T-helper 17 cell (primary cell): ENCODE data around the gene TIGAR. TPM values are rescaled to one million over a fixed set of nuclear protein-coding genes. Genes with fewer than 3 reads are reported as not detected.

ENCODE experiments used
- ATAC-seq: fragments of 150-1000 bp; cut with Tn5 transposase; 2 replicates; pipeline ENCODE4 v1.10.0; 2021; ENCODE audit warnings: mild to moderate bottlenecking, moderate library complexity
- DNase-seq, 3 donors: peaks; one replicate each; pipeline versions ENCODE4 v3.0.0 to v3.0.0-alpha.2; 2020 to 2021
- H3K9me3 ChIP-seq: one replicate; pipeline ENCODE4 v1.7.0; 2013; ENCODE audit warnings: low read length, mild to moderate bottlenecking; ENCODE audit not compliant: control insufficient read depth, poor library complexity, severe bottlenecking
- H3K27ac Mint-ChIP-seq: one replicate; pipeline ENCODE4 v1.8.0; 2022; ENCODE audit warnings: mild to moderate bottlenecking, moderate library complexity, mixed read lengths
- H3K27me3 Mint-ChIP-seq: one replicate; pipeline ENCODE4 v1.8.0; 2022; ENCODE audit warnings: mixed read lengths
- H3K36me3 Mint-ChIP-seq: one replicate; pipeline ENCODE4 v1.8.0; 2022; ENCODE audit warnings: low read depth, mixed read lengths
- H3K4me1 Mint-ChIP-seq: one replicate; pipeline ENCODE4 v1.8.0; 2022; ENCODE audit warnings: mild to moderate bottlenecking, mixed read lengths
- H3K4me3 Mint-ChIP-seq: one replicate; pipeline ENCODE4 v1.8.0; 2022; ENCODE audit warnings: mild to moderate bottlenecking, moderate library complexity, mixed read lengths
- total RNA-seq, 4 donors: library from RNA in 2 of 4; stranded (reverse) in 2 of 4; gene quantifications; one replicate each; pipeline ENCODE4 v1.2.3 and lab custom pipeline; 2022 to 2026

Gene TIGAR
- total RNA-seq, 2 donors from 2014 or later, result 7.8 to 10.7 TPM

- H3K4me3 Mint-ChIP-seq, result peak overlapping the region; percentile 28
- no peaks in the 10 kb centered on the region for H3K4me1 Mint-ChIP-seq
- H3K9me3 ChIP-seq, result no peaks in the 10 kb centered on the region
- ATAC-seq (no peak), DNase-seq (no peak)
- peaks cover 13% of the 10 kb centered on the region for H3K27me3 Mint-ChIP-seq
- no peaks in the 10 kb centered on the region for H3K36me3 Mint-ChIP-seq
- H3K27ac Mint-ChIP-seq, result no peak overlapping the region
These were observed 65.8 kb downstream of the TIGAR start for GRCh38 chr12:4386801-4387200.

DNA sequence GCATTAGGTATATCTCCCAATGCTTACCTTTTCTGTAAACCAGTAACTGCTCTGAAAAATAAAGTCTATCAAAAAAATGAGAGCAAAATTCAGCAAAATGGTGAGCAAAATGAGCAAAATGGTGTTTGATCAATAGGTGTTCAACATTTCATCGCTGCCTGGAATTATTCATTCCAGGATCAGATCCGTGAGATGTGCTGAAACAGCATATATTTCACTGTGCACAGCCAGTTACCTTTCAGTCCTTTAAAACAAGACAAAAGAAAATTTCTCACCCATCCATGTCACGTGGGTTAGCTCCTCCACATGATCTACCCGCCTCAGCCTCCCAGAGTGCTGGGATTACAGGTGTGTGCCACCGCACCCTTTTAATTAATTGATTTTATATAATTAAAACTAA lies 66.6 kb downstream of the TIGAR start:
- ATAC-seq (no peak), DNase-seq (no peak)
- Mint-ChIP-seq H3K4me1 (peaks cover 3% of the 10 kb centered on the region), H3K27ac (no peak overlapping the region), H3K27me3 (peaks cover 17% of the 10 kb centered on the region), H3K4me3 (no peak overlapping the region), H3K36me3 (no peaks in the 10 kb centered on the region)
- H3K9me3 ChIP-seq, result no peaks in the 10 kb centered on the region

DNA sequence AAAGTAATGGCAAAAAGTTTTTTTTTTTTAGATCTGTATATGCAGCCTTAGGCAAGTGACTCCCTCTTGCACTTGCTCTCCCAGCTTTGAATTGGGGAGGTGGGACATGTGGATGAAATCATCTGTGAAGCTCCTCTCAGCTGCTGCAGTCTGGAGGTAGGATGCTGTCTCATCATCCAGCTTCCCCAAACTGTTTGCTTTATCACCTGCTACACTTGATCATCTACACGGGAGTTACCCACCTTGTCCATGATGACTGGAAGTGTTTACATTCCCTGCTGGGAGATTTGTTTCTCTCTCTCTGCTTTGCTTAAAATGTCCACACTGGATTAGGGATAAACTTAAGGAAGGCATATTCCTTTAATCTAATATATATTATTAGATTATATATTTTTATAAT lies 67.0 kb downstream of the TIGAR start:
- Mint-ChIP-seq H3K27ac (no peak overlapping the region), H3K4me3 (no peak overlapping the region), H3K4me1 (peaks cover 3% of the 10 kb centered on the region), H3K36me3 (no peaks in the 10 kb centered on the region), H3K27me3 (peaks cover 21% of the 10 kb centered on the region)
- no peaks in the 10 kb centered on the region for H3K9me3 ChIP-seq
- DNase-seq (no peak), ATAC-seq (no peak)

DNA sequence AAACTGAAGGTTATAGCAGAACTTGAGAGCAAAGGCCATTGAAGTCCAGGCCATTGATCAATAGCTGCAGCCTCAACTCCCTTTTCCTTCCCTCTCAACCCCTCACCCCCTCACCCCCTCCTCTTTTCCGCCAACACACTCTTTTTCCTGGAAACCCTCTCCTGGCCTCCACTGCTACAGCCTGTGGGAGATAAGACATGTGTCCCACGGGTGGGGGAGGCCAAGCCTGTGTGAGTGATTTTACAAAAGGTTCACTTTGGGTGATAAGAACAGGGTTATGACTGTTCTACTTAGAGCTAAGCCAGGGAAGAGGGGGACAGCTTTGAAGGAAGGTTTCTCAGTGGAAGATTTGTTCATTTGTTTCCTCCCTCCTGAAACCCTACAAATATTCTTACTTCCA lies 67.6 kb downstream of the TIGAR start:
- H3K9me3 ChIP-seq, result no peaks in the 10 kb centered on the region
- Mint-ChIP-seq H3K36me3 (no peaks in the 10 kb centered on the region), H3K27ac (no peak overlapping the region), H3K27me3 (peaks cover 26% of the 10 kb centered on the region), H3K4me3 (no peak overlapping the region), H3K4me1 (peaks cover 3% of the 10 kb centered on the region)
- ATAC-seq (no peak), DNase-seq (no peak)

DNA sequence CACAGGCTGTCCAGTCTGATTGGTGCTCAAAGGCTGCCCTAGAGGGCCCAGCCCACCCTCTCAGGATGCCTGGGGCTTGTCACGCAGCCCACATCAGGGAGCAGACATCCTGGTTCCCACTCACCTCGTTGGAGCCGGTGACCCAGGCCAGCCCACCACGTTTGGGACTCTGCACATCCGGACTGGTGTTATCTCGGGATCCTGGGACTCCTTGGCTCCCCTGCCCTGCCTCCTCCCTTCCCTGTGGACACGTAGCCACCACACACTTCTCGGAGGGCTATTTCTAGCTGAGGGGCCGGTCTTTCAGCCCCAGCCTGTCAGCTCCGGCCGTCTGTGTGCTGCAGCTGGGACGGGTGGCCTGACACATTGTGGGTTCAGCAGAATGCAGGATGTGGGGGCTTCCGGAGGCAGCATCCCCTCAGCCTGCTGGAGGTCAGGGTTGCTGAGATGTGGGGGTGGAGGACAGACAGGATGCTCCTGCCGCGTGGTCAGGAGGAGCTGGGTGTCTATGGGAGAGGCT lies 71.3 kb downstream of the TIGAR start:
- DNase-seq (no peak), ATAC-seq (no peak)
- H3K36me3 Mint-ChIP-seq, result no peaks in the 10 kb centered on the region
- no peak overlapping the region for H3K4me3 Mint-ChIP-seq
- peaks cover 5% of the 10 kb centered on the region for H3K4me1 Mint-ChIP-seq
- no peak overlapping the region for H3K27ac Mint-ChIP-seq
- peaks cover 41% of the 10 kb centered on the region for H3K27me3 Mint-ChIP-seq
- no peaks in the 10 kb centered on the region for H3K9me3 ChIP-seq

DNA sequence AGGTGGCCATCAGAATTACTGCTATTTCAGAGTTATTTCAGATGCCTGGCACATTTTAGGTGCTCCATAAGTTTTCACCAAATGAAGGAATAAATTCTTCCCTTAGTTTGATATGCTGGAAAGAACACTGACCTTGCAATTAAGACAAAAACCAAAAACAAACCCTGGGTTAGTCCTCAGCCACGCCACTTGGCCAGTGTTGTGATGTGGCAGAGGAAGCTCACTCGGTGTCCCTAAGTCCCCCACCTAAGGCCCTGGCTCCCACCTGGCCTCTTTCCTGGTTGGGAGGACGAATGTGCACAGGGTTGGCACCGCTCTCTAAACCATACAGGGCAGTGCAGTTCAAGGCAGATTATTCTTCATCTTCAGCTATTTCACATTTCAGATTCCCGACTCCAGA lies 72.2 kb downstream of the TIGAR start:
- H3K9me3 ChIP-seq, result no peaks in the 10 kb centered on the region
- Mint-ChIP-seq H3K4me3 (no peak overlapping the region), H3K4me1 (peaks cover 5% of the 10 kb centered on the region), H3K27ac (no peak overlapping the region), H3K36me3 (no peaks in the 10 kb centered on the region), H3K27me3 (peaks cover 43% of the 10 kb centered on the region)
- no peak for DNase-seq
- ATAC-seq, result no peak

DNA sequence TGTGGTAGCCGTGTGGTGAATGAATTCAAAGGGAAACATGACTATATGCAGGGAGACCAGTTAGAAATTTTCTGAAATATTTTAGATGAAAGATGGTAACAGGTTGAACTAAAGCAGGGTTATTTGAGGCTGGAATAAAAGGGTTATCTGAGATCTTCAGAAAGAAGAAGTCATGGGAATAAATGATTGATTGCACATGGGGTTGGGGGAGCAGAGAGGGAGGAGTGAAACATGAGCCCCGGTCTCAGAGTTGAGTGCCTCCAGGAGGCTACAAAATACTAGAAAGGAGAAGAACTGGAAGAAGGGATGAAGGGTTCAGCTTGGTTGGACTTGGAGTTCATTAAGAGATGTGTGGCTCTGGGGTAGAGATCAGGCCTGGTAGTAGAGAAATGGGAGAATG lies 74.8 kb downstream of the TIGAR start:
- ATAC-seq, result no peak
- Mint-ChIP-seq H3K4me3 (no peak overlapping the region), H3K27ac (no peak overlapping the region), H3K36me3 (peaks cover under 1% of the 10 kb centered on the region), H3K27me3 (peaks cover 49% of the 10 kb centered on the region), H3K4me1 (peaks cover 5% of the 10 kb centered on the region)
- DNase-seq, result no peak
- no peaks in the 10 kb centered on the region for H3K9me3 ChIP-seq

DNA sequence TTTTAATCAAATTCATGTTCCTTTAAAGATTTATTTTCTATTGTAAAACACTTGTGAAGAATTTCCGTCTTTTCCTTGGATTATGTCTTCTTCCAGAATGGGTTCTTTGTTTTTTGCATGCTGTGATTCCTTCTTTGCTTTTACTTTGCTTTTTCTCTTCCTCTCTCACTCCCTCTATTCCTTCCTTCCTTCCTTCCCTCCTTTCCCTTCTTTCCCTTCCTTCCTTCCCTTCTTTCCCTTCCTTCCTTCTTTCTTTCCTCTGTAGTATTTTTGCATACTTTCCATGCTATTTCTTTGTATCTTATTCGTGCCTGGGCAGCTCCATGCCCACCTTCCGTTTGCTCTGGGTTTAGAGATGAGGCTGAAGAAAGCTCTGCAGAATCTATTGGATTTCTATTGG lies 80.1 kb downstream of the TIGAR start:
- Mint-ChIP-seq H3K27me3 (peaks cover 33% of the 10 kb centered on the region), H3K27ac (no peak overlapping the region), H3K4me3 (no peak overlapping the region), H3K36me3 (peaks cover 6% of the 10 kb centered on the region), H3K4me1 (peaks cover under 1% of the 10 kb centered on the region)
- DNase-seq (no peak), ATAC-seq (no peak)
- H3K9me3 ChIP-seq, result no peaks in the 10 kb centered on the region

- H3K27me3 Mint-ChIP-seq, result peaks cover 31% of the 10 kb centered on the region
- H3K4me3 Mint-ChIP-seq, result no peak overlapping the region
- H3K4me1 Mint-ChIP-seq, result no peaks in the 10 kb centered on the region
- ATAC-seq (no peak), DNase-seq (no peak)
- no peak overlapping the region for H3K27ac Mint-ChIP-seq
- no peaks in the 10 kb centered on the region for H3K9me3 ChIP-seq
- H3K36me3 Mint-ChIP-seq, result peaks cover 6% of the 10 kb centered on the region
These were observed 82.0 kb downstream of the TIGAR start for GRCh38 chr12:4402996-4403395.

Other genes with a start within 250 kb of the TIGAR start
- gene CCND2, start 47.5 kb upstream of the TIGAR start, total RNA-seq, result 100 to 1,000 TPM; 197 to 225 TPM
- gene FGF23, start 58.5 kb downstream of the TIGAR start, total RNA-seq, result not detected
- not detected for gene FGF6, start 124.6 kb downstream of the TIGAR start, total RNA-seq
- under 1 TPM; 0.34 to 0.72 TPM for gene RAD51AP1, start 217.7 kb downstream of the TIGAR start, total RNA-seq
- gene DYRK4, start 241.0 kb downstream of the TIGAR start, total RNA-seq, result 10 to 100 TPM; 10.4 to 11.1 TPM